NK-92 (cell line): Measurements from ENCODE around the gene CFC1B.
"Not testable (repeated sequence)": the region's sequence is repeated elsewhere in the genome, so short reads cannot be mapped to it uniquely, and the experiment has no call there.

Experiments used
- DNase-seq: peaks from one replicate; lab custom pipeline; 2025; ENCODE audit not compliant: unreplicated experiment; lab: John Stamatoyannopoulos, UW

CFC1B gene

DNA sequence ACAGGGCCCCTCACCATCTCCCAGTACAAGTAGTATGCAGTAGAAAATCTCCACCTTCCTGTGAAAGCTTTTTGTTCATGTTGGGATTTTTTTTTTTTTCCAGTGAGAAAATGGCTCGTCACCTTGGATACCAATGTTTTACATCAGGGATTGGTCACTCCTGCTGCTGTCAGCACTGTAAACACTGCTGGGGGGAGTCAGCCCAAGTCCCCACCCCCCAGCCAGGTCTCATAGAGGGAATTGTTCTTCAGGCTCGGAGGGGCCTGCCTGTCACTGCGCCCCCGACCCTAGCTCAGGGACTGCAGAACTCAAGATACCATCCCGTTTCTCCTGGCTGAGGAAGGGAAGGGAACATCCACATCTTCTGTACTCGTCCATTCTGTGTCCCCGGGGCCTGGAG lies at the start of gene CFC1B:
CFC1B (plus strand) TSS at position 231 of the 400 bp plus-strand sequence. CDS start 263 bp downstream, outside the sequence.
- DNase-seq: not testable (repeated sequence)

DNA sequence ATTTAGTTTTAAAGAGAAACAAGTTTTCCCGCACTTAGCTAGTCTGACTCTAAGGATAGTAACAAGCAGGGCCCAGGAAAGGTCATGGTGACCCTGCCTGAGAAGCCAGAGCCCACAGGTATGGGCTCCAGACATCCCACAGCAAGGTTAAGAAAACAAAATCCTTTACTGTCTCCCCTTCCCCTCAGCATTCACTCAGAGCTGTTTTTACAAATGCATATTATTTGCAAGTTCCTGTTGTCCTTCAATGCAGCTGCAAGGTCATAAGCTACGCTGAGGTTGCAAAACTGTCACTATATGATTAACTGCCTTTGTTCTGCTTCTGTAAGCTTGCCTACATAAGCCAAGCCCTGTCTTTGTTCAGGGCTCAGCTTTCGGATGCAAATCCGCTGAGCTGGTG lies 29.9 kb upstream of the CFC1B start:
- not testable (repeated sequence) for DNase-seq

DNA sequence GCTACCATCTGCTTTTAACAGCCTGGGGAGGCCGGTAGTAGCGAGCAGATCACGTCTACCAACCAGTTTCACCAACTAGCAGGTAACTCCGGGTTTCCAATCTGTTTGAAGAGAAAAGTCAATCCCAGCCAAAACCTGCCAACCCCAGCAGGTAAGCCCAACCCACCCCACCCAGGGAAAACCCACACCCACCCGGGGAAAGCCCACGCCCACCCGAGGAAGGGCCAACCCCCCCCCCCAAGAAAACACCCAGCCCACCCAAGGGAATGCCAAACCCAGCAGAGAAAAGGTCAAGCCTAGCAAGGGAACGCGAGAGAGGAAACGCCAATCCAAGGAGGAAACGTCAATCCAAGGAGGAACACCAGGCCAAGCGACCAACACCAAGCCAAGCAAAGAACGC lies 11.8 kb upstream of the CFC1B start, which contains the start of gene POTEI:
POTEI (minus strand) TSS at position 101 of the 400 bp plus-strand sequence; CDS start at position 8, 93 bp downstream.
- DNase-seq: not testable (repeated sequence)

DNA sequence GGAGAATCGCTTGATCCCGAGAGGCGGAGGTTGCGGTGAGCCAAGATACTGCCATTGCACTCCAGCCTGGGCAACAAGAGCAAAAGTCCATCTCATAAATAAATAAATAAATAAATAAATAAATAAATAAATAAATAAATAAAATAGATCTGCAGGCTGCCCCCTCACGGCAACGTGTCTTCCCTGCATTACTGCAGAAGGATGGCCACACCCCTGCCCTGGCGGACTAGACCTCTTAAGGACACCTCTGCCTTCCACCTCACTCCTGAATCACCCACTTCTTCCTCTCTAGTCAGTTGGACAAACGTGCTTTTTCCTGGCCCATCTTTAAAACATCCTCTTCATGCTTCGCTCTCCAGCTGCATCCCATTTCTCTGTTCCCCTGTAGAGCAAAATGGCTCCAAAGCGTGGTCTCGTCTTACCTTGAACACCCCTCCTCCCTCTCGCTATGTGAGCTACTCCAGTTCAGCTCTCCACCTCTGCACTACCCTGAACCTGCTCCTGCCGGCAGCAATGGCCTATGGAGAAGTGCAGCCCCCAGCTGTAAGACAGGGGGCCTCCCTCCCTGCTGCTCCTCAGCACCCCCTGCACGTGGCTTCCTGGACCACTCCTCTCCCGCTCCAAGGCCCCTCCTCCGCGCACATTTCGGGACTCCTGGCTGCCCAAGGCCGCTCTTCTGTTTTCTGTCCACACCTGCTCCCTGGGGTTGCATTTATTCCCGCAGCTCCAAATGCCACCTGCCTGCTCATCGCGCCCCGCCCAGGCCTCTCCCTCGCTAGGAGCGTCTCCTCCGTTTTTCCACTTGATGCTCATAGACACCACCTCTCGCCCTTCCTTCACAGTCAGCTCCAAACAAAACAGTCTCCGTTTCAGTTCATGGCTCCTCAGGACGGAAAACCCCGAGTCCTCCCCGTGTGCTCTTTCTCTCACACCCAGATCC lies 9.9 kb upstream of the CFC1B start:
- DNase-seq: not testable (repeated sequence)

DNA sequence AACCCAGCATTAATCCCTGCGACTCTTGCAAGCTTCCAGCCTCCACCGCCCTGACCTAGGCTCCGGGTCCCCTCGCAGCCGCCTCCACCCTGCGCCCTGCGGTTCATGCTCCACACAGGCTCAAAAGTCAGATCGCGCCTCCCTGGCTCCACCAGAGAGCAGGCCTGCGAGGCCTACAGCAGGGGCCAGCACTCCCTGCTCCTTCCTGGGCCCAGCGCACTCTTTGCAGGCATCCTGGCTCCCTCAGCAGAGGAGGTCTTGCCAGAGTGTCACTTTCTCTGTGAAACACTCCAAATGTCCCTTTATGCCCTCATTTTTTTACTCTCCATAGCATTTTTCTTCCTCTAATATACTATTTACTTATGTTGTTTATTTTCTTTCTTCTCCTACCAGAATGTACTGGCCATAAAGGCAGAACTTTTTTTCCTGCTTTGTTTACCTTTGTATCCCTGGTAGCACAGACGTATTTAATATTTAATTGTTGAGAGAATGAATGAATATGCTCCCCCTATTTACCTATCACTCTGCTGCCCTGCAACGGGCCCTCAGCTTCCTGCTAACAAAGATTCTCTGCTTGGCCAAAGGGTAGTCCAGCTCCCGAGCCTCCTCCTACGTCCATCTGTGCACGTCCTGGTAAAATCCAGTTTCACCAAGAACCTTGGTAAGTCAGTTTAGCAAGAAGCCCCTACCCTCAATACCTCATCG lies 9.1 kb upstream of the CFC1B start:
- DNase-seq: not testable (repeated sequence)

DNA sequence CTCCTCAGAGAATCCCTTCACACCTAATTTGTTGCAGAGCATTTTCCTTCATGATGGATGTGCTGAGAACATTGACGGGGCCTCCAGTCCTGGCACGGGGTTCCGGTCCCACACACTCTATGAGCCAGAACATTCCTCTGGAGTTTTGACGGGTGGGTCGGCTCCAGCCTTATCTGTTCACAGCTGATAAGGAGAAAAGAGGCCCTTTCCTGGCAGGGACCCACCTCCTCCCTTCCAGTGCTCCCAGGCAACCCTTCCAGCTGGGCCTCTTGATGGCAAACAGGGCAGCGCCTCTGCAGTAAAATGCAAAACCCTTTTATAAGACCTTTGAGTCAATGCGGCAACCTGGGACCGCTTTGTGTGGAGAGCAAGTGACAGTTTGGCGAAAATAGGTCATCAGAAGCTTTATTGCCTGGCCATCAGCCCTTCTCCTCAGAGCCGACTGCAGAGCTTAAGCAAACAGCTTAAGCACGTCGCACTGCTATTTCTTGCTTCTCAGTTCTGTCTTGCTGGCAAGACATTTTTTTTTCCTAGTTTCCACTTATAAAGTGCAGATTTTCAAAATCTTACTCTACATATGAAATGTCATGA lies 2.4 kb upstream of the CFC1B start:
- not testable (repeated sequence) for DNase-seq

DNA sequence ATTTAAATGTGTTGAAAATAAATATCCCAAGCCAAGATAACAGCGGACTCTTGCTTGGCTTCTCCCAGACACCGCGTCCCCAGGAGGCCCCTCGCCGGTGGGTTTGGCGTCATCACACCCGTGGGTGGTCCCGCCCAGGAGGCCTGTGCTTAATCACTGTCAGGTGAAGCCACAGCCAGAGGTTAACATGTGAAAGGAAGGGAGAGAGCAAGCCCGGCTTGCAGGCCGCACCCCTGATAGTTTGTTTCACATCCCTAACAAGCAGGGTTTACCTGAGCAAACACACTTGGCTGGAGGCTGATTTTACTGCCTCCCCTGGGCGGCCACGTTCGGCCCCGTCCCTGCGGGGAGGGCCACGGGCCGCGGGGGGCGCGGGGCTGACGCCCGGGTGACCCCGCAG lies 1.4 kb downstream of the CFC1B start:
- DNase-seq: not testable (repeated sequence)

DNA sequence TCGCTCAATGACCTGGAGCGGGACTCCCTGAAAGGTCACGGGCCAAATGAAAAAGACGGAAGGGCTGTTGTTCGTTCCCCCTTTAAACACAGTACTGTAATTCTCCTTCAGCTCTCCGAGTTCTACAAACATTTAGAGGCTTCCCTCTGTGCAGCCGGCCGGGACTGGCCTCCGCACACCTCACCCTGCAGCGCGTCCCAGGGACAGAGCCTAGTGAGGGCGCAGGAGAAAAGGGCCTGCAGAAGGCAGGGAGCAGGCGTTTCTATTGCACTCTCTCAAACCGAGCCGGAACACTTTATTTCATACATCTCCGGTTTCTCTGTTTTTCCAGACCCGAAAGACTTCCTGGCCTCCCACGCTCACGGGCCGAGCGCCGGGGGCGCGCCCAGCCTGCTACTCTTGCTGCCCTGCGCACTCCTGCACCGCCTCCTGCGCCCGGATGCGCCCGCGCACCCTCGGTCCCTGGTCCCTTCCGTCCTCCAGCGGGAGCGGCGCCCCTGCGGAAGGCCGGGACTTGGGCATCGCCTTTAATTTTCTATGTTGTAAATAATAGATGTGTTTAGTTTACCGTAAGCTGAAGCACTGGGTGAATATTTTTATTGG lies 6.4 kb downstream of the CFC1B start:
- DNase-seq: not testable (repeated sequence)

DNA sequence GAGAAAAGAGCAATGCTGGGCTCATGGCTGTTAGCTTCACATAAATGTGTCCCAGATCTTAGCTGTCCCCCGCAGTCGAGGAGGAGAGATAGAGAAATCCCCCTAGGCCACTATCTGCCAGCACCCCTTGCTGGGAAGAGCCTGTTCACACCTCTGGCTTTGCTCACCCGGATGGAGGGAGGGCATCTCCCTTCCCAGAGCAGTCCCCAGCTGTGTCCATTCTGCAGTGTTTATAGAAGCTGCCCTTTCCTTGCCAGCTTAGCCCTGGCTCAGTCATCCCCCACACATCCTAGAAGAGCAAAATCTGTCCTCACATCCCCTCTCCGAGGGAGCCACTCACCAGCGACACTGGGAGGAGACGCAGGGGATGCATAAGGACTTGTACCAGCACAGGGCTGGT lies 8.5 kb downstream of the CFC1B start:
- not testable (repeated sequence) for DNase-seq

DNA sequence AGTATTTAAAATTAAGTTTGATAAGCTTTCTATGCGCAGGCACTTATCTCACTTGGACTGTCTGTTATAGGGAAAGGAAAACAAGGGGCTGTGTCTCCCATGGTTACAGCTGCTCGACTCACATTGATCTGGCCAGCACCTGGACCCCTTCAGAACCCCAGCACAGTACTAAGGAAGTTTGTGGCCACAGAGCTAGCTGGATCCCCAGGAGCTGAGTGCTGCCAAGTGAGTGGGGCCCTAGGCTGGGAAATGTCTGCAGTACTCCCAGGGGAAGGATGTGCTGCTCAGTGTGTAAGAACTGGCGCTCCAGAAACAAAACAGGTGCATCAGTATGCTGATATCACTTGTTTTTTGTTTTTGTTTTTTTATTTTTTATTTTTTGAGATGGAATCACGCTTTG lies 9.2 kb downstream of the CFC1B start:
- not testable (repeated sequence) for DNase-seq

DNA sequence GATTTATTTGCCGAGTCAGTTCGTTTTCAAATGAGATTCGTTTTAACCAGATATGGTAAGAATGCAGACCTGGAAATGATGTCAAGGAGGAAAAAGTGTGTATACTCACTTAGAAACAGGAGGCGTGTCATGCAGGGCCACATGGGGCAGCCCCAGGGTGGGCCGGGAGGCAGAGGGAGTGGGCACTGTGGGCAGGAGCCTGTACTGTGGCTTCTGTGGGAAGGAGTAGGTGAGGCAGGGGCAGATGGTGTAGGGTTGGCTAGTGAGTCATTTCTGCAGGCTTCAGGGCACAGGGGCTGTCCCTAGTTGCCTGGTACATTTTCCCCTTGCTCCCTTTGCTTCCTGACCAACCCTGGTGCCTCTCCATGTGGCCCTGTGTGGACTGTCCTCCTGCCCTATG lies 10.2 kb downstream of the CFC1B start:
- DNase-seq: not testable (repeated sequence)

DNA sequence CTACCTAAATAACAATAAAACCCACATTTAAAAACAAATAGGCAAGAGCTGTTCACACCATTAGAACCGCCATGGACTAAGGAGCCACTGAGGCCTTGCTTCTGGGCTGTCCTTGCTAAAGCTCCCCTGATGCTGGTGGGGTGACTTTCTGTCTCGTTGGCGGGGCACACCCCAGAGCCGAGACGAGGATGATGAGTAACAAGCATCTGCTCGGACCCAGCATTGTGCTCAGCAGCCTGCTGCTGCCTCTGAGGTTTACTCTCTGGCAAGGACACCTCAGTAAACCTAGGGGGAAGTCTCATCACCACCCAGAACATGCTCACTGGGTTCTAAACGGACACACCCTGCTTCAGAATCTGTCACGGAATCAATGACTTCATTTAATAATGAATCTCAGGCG lies 10.7 kb downstream of the CFC1B start:
- not testable (repeated sequence) for DNase-seq

DNA sequence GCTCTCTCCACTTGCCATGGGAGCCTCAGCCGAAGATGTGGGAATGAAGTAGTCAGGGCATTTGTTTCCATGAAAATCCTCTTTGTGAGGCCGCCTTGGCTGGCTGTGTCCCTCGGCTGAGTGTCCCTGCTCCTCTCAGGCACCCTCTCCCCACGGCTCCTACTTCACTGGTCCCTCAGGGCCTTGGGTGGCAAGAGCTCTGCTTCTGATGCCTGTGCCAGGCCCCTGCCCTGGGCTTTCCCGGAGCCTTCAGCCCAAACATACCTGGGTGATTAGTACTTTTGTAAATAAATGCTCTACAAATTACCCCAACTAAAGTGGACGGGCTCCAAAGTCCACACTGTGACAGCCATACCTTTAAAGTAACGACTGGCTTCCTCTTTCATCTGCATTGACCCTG lies 15.6 kb downstream of the CFC1B start:
- not testable (repeated sequence) for DNase-seq

DNA sequence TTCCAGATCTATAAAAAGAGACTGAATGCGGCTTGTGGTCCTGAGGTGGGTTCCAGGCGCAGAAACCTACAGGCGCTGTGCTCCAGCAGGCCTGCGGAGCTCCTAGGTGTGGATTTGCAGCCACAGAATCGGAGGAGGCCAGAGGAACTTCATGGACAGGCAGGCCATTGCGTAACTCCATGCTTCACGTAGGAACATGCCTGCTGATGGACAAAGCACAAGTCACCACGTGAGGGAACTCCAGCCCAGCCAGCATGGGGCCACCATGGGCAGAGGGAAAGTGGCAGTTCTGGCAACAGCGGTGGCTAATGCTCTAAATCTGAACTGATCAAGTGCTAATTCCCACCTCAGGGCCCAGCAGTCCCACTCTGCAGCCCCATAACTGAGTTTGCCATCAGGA lies 17.2 kb downstream of the CFC1B start:
- not testable (repeated sequence) for DNase-seq

DNA sequence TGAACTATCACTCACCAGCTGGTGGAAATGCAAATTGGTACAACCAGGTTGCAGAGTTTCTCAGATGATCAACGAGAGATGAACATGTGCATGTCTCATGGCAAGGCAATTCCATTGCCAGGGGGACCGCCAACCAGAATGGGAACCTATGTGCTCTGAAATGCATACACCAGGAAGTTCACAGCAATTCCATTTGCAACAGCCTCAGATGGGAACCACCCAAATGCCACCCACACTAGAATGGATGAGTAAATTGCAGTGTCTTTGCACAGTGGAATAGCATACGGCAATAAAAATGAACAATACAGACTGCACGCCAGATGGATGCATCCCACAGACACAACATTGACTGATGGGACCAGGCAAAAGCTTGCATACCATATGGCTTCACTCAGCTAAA lies 21.8 kb downstream of the CFC1B start:
- DNase-seq: not testable (repeated sequence)

DNA sequence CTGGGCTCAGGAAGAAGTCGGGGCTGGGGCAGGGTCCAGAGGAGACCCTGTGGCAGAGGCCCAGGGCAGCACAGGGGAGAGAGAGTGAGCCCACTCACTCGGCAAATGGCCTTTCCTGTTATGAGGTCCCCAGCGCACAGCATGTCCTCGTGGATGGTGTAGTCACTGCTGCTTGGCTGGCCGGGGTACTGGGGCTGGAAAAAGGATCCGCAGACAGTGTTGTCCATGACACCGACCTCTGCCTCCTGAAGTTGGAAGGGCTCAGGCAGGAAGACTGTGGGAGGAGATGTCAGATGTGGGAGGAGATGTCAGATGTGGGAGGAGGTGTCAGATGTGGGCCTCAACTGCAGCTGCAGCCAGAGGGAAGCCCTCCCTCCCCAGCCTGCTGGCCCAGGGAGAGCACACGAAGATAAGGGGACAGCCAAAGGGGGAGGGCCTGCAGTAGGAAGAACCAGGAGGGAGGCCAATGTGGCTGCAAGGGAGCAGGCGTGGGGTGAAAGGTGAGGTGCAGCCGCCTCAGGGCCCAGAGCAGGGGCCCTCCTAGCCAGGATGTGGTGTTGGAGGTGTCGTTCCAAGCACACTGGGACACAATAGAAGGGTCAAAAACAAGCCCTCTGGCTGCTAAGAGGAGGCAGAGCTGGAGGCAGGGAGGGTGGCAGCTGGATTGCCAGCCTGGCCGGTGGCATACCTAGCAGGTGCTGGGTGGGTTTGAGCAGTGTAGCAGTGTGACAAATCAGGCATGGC lies 22.9 kb downstream of the CFC1B start:
- DNase-seq: not testable (repeated sequence)

DNA sequence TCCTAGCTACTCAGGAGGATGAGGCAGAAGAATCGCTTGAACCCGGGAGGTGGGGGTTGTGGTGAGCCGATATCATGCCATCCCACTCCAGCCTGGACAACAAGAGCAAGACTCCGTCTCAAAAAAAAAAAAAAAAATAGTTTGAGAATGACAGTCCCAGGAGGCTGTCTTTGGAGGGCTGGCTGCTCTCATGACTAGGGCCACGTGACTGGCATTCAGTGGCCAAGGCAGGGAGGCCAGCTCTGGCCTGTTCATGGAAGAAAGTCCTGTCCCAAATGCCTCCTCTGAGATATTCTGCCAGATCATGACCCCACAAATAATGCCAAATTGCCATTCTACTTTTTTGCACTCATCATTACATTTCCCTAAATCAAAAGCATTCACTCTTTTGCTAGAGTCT lies 24.0 kb downstream of the CFC1B start:
- DNase-seq: not testable (repeated sequence)

DNA sequence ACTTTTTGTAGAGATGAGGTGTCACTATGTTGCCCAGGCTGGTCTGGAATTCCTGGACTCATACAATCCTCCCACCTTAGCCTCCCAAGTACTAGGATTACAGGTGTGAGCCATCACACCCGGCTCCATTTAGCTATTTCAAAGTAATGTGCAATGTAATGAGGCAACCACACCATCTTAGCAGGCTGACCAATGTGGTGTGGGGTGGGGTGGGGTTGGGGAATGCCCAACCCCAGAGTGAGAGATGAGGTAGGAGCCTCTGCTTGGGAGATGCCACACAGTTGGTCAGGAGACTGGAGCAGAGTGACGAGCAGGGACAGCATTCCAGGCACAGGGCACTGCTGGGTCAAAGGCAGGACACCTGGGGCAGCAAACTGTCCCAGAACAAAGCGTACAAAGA lies 27.4 kb downstream of the CFC1B start:
- DNase-seq: not testable (repeated sequence)

DNA sequence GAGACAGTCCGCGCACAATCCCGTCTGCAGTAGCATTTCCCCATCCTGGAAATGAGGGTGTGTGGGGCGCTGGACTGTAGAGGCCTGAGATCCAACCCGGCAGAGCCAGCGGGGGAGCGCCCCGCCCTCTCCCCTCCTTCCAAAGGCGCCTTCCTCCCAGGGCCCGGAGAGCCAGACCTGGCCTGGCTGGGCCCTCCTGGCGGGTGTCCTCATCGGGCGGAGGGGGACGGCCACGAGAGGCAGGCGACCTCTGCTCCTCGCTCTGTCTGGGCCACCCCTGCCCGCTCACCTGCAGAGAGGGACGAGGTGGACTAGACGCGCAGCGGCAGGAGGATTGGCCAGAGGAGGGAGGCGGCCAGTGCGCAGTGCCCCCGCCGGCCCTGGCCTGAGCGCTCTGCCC lies 28.5 kb downstream of the CFC1B start:
- not testable (repeated sequence) for DNase-seq

DNA sequence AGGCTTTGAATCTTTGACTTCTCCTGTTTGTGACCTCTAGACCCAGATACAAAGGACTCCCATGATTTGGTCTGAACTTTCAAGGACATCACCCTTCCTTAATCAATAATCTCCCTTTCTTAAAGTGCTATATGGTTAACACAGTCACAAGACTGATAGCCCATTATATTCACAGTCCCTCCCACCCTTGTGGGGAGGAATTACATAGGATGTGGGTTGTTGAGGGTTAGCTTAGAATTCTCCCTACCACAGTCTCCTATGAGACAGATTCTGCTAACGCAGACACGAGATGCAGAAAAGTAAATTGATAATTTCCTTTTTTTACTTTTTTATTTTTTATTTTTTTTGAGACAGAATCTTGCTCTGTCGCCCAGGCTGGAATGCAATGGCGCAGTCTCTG lies 33.2 kb downstream of the CFC1B start:
- DNase-seq: not testable (repeated sequence)
